DMS79 treated with DMSO at 0.1 percent for 48 hours (cell line): Measurements from ENCODE around the gene NTN1.

Experiments
- DNase-seq: peaks from one replicate; lab custom pipeline; 2025; lab: John Stamatoyannopoulos, UW

The NTN1 gene

DNA sequence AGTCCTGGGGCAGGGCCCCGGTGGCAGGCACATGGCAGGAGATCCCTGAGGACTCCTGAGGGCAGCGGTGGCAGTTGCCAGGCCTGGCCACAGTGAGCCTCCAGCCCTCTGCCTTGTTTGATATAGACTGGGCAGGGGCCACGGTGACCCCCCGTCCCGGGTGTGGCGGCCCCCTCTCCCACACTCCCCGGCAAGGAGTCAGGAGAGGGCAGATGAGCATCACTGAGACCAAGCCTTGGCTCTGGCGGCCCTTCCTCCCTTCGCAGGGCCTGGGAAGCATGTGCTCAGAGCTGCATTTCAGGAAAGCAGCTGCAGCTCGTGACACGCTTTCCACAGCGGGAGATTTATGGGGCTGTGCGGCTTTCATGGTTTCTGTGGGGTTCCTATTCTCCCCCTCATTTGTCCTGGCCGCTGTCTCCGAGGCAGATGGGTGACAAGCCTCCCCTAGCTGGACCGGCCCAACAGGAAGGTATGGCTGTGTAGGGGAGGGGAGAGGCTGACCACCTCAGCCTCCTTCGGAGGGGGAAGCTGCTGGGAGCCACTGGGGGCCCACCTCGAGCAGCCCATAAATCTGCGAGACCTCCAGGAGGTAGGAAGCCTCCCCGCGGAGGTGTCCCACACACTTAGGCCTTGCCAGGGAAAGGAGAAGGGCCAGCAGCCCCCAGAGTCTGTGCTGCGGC, 211.4 kb downstream of the NTN1 start:
- no peak for DNase-seq

DNA sequence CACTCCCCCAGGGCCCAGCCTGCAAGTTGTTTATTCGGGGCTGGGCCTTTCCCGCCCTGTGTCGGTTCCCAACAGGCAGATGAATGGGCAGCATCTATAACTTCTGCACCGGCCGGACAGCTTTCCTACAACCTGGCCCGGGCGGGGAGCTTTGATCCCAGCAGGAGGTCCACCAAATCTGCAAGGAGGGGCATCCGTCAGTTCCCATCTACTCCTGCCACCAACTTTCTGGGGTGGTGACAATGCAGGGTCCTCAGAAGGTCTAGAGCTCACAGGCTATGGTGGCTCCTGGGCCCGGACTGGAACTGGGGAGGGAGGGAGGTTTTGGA, 211.9 kb downstream of the NTN1 start:
- no peak for DNase-seq

DNA sequence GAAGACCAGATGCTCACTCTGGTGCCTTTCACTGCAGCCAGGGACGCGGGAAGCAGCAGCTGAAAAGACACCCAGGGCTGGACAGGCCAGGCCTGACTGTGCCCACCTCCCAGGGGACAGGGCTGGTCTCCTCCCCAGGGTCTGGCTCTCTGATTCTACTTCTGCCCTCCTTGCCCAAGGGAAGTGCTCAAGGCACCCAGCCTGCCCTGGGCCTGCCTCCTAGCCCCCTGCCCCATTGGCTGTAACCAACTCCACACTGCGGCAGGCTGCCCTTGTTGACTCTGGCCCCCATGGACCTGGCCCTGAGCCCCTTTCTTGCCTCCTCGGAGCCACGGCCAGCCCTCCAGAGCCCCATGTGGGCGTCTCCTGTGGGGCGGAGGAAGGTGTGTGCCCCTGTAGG, 212.5 kb downstream of the NTN1 start:
- no peak for DNase-seq

DNA sequence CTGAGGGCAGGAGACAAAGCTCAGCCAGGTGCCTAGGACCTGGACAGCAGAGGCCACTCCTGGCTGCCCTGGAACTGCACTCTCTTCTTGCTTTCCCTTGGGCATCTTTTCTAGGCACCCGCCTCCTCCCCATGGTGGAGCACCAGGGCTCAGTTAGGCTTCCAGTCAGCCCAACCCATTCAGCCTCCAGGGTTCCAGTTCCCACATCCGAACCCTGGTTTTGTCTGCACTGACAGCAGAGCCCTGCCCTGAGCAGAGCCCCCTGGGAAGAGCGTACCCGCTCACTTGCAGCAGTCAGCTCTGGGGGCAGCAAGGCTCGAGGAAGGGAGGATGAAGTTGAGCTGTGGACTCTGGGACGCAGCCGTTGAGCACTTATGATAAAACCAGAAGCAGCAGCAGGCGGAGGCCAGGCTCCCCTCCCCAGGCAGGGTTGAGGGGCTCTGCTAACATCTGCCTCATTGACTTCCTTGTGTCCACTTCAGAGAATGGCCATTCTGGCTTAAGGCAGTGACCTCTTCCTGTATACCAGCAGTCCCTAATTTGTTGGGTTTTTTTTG, 213.2 kb downstream of the NTN1 start:
- DNase-seq: no peak

DNA sequence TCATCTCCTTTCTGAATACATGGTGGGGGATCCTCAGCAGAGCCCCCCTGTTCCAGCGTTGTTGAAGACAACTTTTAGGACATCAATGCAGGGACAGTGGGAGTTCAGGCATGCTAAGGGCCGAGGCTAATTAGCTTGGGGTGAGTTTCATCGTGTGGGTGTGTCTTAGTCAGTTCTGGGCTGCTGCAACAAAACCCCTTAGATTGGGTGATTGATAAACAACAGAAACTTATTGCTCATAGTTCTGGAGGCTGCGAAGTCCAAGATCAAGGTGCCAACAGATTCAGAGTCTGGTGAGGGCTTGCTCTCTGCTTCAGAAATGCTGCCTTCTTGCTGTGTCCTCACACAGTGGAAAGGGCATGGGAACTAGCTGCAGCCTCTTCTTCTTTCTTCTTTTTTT, 214.0 kb downstream of the NTN1 start:
- no peak for DNase-seq

DNA sequence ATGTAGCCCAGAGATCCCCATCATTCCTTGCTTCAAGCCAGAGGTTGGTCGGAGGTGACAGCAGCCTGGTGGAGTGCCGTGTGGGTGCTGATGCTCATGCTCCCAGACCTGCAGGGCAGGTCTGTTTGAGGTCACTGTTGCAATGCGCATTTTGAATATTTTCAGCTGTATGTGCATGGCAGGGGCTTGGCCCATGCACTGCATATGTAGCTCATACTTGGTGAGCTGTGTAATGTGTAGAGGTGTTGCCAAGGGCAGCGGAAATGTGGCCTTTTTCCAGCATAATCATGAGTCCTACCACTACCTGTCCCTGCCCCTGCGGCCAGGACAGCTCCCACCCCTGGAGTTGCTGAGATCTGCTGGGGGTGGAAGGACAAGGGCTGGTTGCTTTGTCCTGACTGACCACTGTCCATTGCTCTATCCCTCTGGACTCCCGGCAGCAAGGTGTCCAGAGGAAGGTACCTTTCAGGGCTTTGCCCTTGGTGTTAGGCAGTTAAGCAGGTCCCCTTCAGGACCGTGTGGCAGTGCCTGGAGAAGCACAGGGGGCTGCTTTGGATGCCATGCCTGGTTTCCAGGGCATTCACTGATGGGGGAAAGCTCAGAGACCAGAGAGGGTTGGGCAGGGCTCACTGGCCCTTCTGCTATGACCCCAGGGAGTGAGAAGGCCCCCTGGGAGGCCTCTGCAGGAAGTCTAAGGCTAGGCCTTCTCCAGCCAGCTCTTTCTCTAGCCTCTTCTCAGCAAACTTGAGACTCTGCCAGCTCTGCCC, 215.2 kb downstream of the NTN1 start:
- no peak for DNase-seq

DNA sequence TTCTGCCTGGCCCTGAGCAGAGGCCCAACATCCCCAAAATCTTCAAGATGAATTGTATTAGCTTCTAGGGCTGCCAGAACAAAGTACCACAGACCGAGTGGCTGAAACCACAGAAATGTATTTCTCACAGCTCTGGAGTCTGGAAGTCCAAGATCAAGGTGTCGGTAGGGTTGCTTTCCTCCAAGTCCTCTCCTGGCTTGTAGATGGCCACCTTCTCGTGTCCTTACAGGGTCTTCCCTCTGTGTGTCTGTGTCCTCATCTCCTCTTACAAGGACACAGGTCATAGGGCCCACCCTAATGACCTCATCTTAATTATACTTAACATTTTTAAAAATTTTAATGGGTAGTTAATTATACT, 215.7 kb downstream of the NTN1 start:
- no peak for DNase-seq

DNA sequence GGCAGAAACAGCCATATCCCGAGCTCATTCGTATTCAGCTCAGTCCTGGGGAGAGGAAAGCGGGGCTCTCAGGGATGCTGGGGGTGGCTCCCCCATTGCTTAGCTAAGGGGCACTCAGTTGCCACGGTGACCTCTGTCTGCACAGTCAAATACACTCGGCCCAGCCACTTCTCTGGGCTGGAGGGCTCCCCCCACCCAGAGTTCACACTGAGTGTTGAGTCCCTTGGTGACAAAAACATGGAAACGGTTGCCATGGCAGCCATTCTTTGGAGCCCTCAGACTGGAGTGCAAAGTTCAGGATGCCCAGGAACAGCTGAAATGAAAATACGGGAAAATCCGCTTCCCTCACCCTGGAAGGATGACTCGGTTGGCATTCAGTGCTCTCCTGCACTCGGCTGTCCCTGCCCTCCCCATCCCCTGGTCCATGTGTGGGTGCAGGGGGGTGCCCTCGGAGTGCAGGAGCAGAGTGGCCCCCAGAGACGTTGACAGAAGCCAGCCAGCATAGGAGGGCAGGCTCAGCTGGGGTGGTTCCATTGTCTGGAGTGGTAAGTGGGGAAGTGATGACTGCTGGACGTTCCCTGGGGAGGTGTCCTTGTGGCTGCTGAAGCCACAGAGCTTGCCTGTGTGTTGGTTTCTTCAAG, 216.5 kb downstream of the NTN1 start:
- DNase-seq: no peak

DNA sequence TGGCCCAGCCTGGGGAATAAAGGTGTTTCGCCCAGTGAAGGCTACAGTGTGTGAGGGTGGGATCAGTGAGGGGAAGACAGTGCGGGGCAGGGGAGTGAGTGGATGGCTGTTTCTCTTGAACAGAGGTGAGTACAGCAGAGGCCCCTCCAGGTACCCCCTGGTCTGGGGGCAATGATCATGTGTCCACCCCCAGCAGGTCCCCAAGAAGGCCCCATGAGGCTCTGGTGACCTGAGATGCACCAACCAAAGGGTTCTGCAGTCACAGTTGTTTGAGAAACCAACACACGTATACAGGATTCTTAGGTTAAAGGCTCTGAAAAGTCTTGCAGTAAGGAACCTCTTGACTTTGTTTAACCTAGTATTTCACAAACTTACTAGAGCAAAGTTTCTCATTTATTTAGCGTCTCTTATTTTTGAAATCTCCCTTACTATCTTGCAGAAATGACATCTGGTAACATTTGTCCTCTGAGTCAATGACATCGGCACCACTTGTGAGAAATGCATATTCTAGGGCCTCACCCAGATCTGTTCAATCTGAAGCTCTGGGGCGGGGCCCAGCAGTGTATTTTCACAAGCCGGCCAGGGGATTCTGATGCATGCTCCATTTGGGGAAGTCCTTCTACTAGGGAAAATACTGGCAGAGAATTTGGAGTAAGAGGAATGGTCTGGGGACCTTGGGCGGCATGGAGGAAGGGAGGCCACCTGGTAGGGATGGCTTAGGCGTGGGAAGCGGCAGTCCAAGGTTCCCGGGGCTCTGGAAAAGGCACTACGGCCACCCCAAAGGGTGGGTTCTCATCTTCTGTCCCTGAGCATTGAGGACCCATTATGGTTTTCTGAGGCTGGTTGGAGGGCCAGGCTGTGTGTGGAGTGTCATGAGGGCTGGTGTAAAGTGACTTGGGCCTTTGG, 217.3 kb downstream of the NTN1 start:
- DNase-seq: no peak

DNA sequence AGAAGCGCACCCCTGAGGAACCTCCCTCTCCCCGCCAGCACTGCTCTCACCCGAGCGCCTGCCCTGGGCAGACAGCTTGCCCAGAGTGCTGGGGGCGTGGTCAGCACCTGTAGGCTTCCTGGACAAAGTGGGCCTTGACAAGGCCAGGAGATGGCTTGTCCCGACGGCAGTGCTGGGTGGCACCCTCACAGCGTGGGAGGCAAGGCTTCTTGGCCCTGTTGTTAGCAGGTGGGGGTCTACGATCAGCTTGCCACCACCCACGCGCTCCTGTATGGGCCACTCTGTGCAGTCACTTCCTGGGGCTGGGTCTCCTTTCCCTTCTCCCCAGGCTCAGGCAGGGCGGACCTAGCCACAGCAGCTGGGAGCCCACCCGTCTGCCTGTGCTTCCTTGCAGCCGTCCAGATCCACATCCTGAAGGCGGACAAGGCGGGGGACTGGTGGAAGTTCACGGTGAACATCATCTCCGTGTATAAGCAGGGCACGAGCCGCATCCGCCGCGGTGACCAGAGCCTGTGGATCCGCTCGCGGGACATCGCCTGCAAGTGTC, 218.0 kb downstream of the NTN1 start:
- no peak for DNase-seq

DNA sequence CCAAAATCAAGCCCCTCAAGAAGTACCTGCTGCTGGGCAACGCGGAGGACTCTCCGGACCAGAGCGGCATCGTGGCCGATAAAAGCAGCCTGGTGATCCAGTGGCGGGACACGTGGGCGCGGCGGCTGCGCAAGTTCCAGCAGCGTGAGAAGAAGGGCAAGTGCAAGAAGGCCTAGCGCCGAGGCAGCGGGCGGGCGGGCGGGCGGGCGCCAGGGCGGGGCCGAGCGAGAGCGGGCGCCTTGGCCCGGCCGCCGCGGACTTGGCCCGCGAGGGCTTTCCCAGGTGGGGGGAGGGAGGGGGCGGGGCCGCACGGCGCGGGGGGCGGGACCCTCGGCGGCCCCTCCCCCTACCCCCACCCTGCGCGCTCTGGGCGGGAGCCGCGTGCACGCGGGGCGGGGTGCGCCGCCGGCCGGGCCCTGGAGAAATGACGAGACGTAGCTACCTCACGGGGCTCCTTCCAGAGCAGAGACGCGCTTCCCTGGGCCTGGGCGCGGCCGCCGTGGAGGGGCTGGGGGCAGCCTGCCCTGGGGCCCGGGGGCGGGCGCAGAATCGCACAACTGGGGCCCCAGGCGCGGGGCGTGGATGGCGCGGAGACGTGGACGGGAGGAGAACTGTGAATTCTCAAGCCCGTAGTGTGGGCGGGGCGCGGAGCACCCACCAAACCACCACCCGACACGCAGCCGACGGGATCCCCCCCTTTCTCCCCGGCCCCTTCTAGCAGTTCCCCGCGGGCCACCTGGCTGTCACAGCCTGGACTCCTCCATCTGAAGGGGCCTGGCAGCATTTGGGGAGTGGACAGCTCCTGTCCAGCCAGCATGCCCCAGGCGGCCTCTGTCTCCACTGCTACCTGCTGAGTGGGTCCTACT, 218.7 kb downstream of the NTN1 start:
- no peak for DNase-seq

DNA sequence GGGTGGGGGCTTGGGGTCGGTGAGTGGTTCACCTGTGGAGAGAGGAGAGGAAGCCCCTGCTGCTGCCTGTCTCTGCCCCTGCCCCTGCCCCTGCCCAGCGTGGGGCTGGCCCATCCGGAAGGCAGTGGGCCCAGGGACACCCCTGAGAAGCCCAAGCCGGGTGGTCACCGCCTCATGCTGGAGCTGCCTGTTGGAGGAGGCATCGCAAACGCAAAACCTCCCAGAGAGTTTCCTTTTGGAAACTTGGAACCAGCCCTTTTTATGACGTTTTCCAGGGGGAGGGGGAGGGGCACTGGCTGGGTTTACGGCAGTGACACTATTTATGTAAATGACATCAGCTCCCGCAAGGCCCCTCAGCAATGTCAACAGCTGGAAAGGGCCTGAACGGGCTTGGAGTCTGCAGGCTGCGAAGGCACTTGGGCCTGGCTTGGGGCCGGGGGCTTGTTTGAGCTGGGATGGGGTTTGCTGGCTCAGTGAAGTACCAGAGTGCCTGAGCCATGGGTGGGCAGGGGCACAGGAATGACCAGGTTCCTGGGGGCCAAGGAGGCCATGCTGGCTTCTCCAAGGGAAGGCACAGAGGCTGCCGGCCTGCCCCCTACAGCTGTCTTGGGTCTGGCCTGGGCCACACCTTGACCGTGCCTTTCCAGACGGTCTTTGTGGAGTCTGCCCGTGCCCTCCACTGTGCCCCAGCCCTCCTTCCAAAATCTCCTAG, 219.5 kb downstream of the NTN1 start:
- no peak for DNase-seq

DNA sequence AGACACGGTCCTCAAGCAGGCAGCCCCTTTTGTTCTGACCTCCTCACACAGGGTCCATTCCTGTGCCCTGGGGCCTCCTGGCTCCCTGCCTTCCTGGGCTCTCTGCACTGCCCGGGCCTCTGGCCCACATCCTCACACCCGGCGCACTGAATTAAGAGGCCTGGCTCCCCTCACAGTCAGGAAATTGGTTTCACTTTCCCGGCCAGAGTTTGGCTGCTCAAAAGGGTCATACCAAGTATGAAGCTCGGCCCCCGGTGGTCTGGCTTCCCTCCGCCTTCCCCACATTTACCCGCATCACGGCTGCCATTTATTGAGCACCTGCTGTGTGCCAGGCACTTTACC, 220.0 kb downstream of the NTN1 start:
- no peak for DNase-seq

DNA sequence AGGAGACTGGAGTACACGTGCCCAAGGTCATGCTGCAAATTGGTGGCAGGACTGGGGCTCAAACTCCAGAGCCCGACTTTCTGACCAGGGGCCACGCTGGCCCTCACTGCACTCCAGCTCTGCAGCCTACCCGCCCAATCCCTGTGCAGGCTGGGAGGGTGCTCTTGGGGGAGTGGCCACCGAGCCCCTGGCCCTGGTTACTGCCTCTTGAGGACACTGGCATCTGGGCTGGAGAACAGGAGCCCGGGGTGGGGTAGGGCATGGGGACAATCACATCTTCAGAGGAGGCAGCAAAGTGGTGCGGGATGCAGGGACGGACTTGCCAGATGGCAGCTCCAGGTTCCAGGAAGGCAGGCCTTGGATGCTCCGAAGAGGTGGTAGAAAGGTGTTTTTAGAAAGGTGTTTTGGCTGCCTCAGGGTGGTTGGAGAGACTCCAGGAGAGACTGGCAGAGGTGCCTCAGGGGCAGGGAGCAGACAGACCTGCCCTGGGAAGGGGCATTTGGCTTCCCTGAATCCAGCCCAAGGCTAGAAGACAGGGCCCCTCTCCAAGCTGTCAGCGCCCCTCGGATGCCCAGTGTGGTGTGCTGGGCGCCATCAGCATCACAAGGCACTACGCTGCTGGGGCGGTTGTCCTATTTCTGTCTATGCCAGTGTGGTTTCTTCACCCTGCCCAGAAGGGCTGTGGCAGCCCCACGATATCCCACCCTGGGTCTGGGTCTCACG, 220.6 kb downstream of the NTN1 start:
- DNase-seq: no peak

DNA sequence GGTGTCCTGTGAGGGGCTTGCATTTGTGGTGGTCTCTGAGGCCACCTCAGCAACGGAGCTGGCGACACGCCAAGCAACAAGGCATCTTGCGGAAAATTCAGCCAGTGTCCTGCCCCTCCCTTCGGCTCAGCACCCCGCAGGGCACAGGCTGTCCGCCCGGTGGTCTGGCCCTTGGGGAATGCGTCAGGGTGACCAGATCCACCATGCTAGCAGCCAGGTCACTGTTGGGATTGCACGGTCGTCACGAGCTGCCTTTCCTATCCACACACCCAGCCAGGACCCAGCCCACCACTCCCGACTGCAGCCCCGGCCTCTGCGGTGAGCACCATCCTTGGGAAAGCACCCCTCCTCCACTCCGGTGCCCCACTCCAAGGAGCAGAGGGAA, 221.2 kb downstream of the NTN1 start:
- no peak for DNase-seq

DNA sequence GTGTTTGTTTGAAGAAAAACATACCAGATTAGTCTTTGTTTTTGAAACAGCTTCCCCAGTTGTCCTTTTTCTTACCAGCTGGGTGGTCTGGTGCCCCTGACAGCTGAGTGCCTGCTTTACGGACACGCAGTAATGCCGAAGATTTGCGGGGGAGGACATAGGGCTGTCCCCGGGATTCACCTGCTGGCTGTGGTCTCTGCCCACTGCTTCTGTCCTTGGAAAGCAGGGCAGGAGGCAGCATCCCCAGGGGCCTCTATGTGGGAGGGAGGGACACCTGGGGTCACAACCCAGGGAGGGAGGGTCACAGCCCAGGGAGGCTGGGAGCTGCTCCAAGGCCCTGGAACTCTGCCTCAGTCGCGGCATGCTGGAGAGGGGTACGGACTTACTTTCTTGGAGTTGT, 221.7 kb downstream of the NTN1 start:
- DNase-seq: no peak

DNA sequence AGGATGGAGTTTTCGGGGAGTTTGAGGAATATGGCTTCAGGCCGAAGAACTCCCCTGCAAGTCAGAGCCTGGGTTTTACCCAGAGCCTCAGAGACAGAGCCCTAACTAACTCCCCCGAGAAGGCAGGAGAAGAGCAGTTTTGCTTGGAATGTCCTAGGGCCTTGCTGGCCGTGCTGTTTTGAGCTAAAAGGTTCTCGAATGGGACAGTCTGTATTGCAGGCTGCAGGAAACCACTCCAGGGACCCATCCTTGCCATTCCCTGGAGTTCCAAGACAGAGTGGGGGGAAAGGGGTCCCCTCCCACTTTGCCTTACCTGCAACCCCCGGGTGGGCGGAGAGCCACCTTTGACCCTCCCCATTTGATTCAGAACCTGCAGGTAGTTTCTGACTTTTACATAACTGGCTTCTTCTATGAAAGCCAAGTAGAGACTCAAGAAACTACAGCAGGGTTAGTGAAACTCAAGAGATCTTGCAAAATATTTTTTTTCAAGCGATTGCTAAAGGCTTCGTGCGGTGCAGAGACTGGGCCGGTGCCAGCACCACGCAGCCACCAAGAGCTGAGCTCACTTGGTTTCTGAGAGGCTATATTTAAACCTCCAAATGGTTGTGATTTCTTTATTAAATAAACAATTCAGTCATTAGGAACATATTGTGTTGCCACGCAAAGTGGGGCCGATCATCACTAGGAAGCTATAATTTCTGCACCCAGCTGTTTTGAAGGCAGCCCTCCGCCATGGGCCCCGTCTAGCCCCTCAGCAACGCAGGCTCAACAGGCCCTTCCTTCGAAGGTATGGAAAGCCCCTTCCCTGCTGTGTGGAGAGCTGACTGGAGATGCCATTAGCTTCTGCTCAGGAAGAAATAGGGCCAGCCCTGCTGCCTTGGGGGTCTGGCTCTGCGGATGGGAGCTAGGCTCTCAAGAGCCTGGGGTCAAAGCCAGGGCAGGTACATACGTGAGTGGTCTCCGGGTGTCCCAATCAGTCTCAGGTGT, 223.0 kb downstream of the NTN1 start:
- no peak for DNase-seq

DNA sequence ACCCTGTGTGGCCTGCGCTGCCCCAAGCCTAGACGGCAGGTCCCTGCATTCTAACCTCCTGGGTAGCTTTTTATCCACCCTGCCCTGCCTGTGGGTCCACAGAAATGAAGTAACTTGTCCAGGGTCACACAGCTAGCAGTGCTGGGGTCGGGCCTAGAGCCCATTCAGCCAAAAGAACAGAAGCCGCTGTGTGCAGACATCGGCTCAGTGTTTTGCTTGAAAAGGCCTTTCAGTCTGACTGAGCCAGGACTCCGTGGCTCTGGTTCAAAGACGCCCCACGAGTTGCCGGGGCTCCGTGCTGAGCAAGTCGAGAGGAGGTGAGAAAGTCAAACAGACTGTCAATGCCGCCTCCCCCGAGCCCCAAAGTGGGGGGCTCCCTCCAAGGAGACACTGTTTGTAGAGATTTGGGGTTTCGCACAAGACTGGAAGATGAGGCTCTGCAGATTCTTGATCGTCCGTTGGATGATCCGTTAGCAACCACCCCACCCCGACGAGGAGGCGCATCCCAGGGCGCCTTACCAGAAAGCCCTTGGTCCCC, 226.2 kb downstream of the NTN1 start:
- DNase-seq: no peak
